Stimulated activated naive B cell treated with anti-CD40 and anti-IgM and Interleukin-4, amounts not matched to agents 10 μg/mL and 1 μg/mL and 100 μg/mL, for 72 hours (primary cell): ENCODE data around the gene HLA-DQA2.
A peak's percentile ranks its signal among the peaks of the same experiment; 100 is the strongest.
"Not testable (repeated sequence)": the region's sequence is repeated elsewhere in the genome, so short reads cannot be mapped to it uniquely, and the experiment has no call there.

Experiments
- ATAC-seq, 2 donors: fragments of 150-1000 bp; cut with Tn5 transposase; replicated peaks; 2 replicates each; pipeline ENCODE4 v1.10.0; 2021; ENCODE audit warnings: moderate library complexity in 1 of 2
- DNase-seq: peaks from one replicate; pipeline ENCODE4 v3.0.0; 2021
- H3K27ac Mint-ChIP-seq: one replicate; pipeline ENCODE4 v1.8.0; 2022; ENCODE audit warnings: mild to moderate bottlenecking, mixed read lengths
- H3K27me3 Mint-ChIP-seq, 2 donors: one replicate each; pipeline ENCODE4 v1.8.0; 2022; ENCODE audit warnings: mixed read lengths in 2 of 2
- H3K36me3 Mint-ChIP-seq, 2 donors: one replicate each; pipeline ENCODE4 v1.8.0; 2022; ENCODE audit warnings: mixed read lengths in 2 of 2, mild to moderate bottlenecking in 1 of 2
- H3K4me1 Mint-ChIP-seq, 2 donors: one replicate each; pipeline ENCODE4 v1.8.0; 2022; ENCODE audit warnings: mixed read lengths in 2 of 2, mild to moderate bottlenecking in 1 of 2
- H3K4me3 Mint-ChIP-seq, 2 donors: one replicate each; pipeline ENCODE4 v1.8.0; 2022; ENCODE audit warnings: mild to moderate bottlenecking in 2 of 2, mixed read lengths in 2 of 2, moderate library complexity in 1 of 2
- H3K9me3 Mint-ChIP-seq, 2 donors: one replicate each; pipeline ENCODE4 v1.8.0; 2022; ENCODE audit warnings: mixed read lengths in 2 of 2, mild to moderate bottlenecking in 1 of 2

The HLA-DQA2 gene

DNA sequence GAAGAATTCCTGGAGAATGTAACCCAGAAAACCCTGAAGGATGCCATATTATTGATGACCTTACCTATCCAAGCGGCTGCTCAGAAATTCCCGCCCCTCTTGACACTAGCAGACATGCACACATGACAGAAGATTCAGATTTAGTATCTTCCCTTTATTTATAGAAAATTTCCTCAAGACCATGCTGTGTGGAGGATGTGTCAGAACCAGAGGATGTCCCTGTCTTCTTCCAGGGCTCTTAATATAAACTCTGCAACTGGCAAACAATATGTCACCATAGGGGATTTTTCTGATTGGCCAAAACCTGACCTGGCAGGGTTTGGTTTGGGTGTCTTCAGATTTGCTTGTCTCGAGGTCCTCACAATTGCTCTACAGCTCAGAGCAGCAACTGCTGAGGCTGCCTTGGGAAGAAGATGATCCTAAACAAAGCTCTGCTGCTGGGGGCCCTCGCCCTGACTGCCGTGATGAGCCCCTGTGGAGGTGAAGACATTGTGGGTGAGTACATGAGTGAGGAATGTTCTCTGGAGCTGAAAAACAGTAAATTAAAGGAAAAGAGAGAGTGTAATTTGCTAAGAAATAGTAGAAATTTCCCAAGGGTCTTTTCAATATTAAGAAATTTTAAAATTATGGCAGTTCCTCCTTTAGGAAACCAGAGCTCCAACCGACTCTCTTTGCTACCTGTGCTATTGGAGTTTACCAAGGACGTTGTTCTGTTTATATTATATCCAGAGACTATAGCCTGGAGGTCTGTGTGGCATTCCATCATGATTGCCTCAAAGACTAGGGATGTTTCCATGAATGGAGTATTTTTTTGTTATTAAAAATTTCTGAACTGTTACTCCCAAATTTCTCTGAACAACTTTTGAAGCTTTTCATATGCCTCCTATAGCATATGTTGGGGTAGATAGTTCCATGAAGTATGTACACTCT is at the start of gene HLA-DQA2:
HLA-DQA2 (plus strand) TSS at position 361 of the 930 bp plus-strand sequence; CDS start at position 414, 53 bp downstream.
- ATAC-seq (peak in 1 of 2 donors; percentile 43), DNase-seq (no peak)
- Mint-ChIP-seq H3K9me3 (no peaks in the 10 kb centered on the region), H3K27me3 (peaks cover 28 to 56% of the 10 kb centered on the region in 2 donors), H3K4me1 (no peaks in the 10 kb centered on the region), H3K4me3 (peak within 1 kb of the TSS; percentile 29 to 34), H3K27ac (no peak within 1 kb of the TSS), H3K36me3 (no peaks in the 10 kb centered on the region)

DNA sequence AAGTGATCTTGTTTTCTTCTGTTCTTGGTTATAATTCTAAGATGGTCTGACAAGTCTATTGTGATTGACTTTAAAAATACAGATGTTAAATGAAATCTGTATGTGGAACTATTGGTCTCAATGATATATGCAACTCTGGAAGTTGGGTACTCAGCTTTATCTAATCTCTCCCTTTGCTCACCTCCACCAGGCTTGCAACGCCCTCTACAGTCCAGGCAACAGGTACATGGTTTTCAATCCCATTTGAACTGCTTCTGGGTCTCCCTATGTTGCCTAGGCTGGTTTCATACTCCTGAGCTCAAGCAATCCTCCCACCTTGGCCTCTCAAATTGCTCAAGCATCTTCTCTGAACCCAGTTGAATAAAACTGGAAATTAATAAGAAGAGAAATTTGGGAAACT is 49.2 kb upstream of the HLA-DQA2 start:
- H3K36me3 Mint-ChIP-seq, result no peaks in the 10 kb centered on the region
- H3K9me3 Mint-ChIP-seq, result peaks cover 0 to 4% of the 10 kb centered on the region in 2 donors
- DNase-seq, result peak; percentile 63
- H3K4me3 Mint-ChIP-seq, result no peak overlapping the region
- ATAC-seq, result peak; percentile 77 to 81
- no peaks in the 10 kb centered on the region for H3K27me3 Mint-ChIP-seq
- H3K4me1 Mint-ChIP-seq, result peaks cover 15 to 28% of the 10 kb centered on the region in 2 donors
- peak overlapping the region; percentile 42 for H3K27ac Mint-ChIP-seq

GRCh38 chr6:32697031-32697430 is 44.2 kb upstream of the HLA-DQA2 start:
- Mint-ChIP-seq H3K36me3 (no peaks in the 10 kb centered on the region), H3K4me1 (peaks cover 7 to 13% of the 10 kb centered on the region in 2 donors), H3K27ac (no peak overlapping the region), H3K9me3 (peaks cover 0 to 4% of the 10 kb centered on the region in 2 donors), H3K4me3 (no peak overlapping the region), H3K27me3 (peaks cover 0 to 7% of the 10 kb centered on the region in 2 donors)
- DNase-seq (no peak), ATAC-seq (no peak)

DNA sequence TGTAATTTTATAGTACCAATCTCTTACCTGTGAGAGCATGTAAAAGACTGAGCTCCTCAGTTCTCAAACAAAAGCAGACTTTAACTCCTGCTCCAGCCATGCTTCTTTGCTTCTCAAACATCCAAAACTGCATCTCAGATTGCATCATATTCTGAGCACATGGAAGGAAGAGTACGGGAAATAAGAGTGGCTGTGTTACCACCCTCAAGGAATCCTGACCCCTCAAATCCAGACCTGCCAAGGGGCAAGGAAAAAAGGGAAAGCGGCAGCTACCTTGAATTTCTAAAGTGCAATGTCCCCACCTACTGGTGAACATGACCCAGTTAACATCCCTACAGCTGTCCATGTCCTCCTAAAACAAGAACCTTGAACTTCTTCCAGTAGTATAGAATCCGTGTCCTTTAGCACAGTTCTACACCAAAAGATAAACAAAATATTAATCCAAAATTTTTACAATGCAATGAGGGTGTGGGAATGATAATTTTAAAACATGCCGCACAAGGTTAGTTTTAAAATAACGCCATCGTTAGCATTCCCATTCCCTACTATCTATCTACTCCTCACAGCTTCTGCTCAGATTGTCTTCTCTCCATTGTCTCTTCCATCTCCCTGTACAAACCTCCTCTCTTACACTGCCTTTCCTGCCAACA is 40.7 kb upstream of the HLA-DQA2 start:
- ATAC-seq (peak; percentile 83 to 86), DNase-seq (no peak)
- peaks cover 7 to 10% of the 10 kb centered on the region in 2 donors for H3K4me1 Mint-ChIP-seq
- peaks cover 0 to 1% of the 10 kb centered on the region in 2 donors for H3K36me3 Mint-ChIP-seq
- peak overlapping the region; percentile 7 to 44 for H3K4me3 Mint-ChIP-seq
- peaks cover 0 to 16% of the 10 kb centered on the region in 2 donors for H3K27me3 Mint-ChIP-seq
- H3K9me3 Mint-ChIP-seq, result peaks cover 2 to 4% of the 10 kb centered on the region in 2 donors
- peak overlapping the region; percentile 27 for H3K27ac Mint-ChIP-seq

DNA sequence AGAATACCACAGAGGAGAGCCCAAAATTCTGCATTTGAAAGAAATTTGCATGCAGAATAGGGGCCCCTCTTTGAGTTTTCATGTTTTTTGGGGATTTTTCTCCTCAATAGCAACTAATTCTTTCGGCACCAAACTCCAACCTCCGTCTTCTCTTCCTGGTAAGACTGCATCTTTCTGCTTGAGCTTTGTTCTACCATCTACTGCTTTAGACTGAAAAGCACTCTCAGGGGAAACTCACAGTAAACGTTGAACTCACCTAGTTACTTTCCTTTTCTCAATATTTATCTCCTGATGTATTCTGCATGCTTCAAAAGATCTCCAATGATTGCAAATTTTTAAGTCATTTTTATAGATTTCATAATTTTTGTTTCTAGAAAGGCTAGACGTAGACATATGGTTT is 37.8 kb upstream of the HLA-DQA2 start:
- Mint-ChIP-seq H3K9me3 (peaks cover 2 to 4% of the 10 kb centered on the region in 2 donors), H3K27ac (no peak overlapping the region), H3K27me3 (peaks cover 0 to 16% of the 10 kb centered on the region in 2 donors), H3K36me3 (peaks cover 0 to 1% of the 10 kb centered on the region in 2 donors), H3K4me3 (no peak overlapping the region), H3K4me1 (peaks cover 7 to 10% of the 10 kb centered on the region in 2 donors)
- ATAC-seq (no peak), DNase-seq (no peak)

GRCh38 chr6:32705164-32705563 is 36.0 kb upstream of the HLA-DQA2 start:
- DNase-seq, ATAC-seq, H3K4me3 Mint-ChIP-seq, H3K4me1 Mint-ChIP-seq, H3K36me3 Mint-ChIP-seq, H3K9me3 Mint-ChIP-seq: not testable (repeated sequence)
- Mint-ChIP-seq H3K27me3 (peaks cover 0 to 16% of the 10 kb centered on the region in 2 donors), H3K27ac (peak overlapping the region; percentile 65)

GRCh38 chr6:32709625-32710024 is 31.6 kb upstream of the HLA-DQA2 start:
- H3K4me1 Mint-ChIP-seq, result peaks cover 6 to 10% of the 10 kb centered on the region in 2 donors
- DNase-seq, result no peak
- peaks cover 2 to 4% of the 10 kb centered on the region in 2 donors for H3K9me3 Mint-ChIP-seq
- ATAC-seq, result no peak
- H3K27ac Mint-ChIP-seq, result no peak overlapping the region
- no peak overlapping the region for H3K4me3 Mint-ChIP-seq
- H3K27me3 Mint-ChIP-seq, result no peaks in the 10 kb centered on the region
- peaks cover 0 to 1% of the 10 kb centered on the region in 2 donors for H3K36me3 Mint-ChIP-seq

GRCh38 chr6:32713241-32713640 is 27.9 kb upstream of the HLA-DQA2 start:
- DNase-seq, result no peak

DNA sequence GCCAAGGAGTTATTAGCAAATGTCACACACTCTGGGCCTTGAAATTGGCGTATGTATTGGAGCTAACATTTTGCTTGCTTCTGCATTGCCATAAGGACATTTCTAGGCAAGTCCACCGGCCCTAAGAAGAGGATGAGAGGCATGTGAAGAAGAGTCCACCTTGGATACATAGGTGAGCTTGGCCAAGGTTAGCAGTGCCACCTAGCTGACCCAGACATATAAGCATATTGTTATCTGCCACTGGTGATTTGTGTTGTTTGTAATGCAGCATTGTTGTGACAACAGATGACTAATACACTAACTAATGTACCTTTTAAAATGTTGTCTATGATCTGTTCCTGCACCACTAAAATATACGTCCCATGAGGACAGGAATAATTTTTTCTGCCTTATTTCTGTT is 24.8 kb upstream of the HLA-DQA2 start:
- Mint-ChIP-seq H3K27ac (no peak overlapping the region), H3K27me3 (peaks cover 10 to 11% of the 10 kb centered on the region in 2 donors), H3K9me3 (peaks cover 0 to 3% of the 10 kb centered on the region in 2 donors), H3K36me3 (no peaks in the 10 kb centered on the region), H3K4me3 (no peak overlapping the region), H3K4me1 (peaks cover 7 to 16% of the 10 kb centered on the region in 2 donors)
- ATAC-seq, result no peak
- no peak for DNase-seq

More at GRCh38 chr6:32713241-32713640, 27.9 kb upstream of the HLA-DQA2 start:
- peaks cover 4 to 6% of the 10 kb centered on the region in 2 donors for H3K27me3 Mint-ChIP-seq
- ATAC-seq, result no peak
- no peak overlapping the region for H3K27ac Mint-ChIP-seq
- H3K9me3 Mint-ChIP-seq, result no peaks in the 10 kb centered on the region
- H3K4me3 Mint-ChIP-seq, result no peak overlapping the region
- H3K4me1 Mint-ChIP-seq, result peaks cover 4 to 10% of the 10 kb centered on the region in 2 donors
- no peaks in the 10 kb centered on the region for H3K36me3 Mint-ChIP-seq

GRCh38 chr6:32718879-32719278 is 22.3 kb upstream of the HLA-DQA2 start:
- Mint-ChIP-seq H3K27me3 (peaks cover 17 to 18% of the 10 kb centered on the region in 2 donors), H3K4me1 (peaks cover 3 to 7% of the 10 kb centered on the region in 2 donors), H3K27ac (no peak overlapping the region), H3K4me3 (no peak overlapping the region), H3K36me3 (no peaks in the 10 kb centered on the region), H3K9me3 (peaks cover 0 to 3% of the 10 kb centered on the region in 2 donors)
- ATAC-seq (peak; percentile 29 to 90), DNase-seq (peak; percentile 11)

DNA sequence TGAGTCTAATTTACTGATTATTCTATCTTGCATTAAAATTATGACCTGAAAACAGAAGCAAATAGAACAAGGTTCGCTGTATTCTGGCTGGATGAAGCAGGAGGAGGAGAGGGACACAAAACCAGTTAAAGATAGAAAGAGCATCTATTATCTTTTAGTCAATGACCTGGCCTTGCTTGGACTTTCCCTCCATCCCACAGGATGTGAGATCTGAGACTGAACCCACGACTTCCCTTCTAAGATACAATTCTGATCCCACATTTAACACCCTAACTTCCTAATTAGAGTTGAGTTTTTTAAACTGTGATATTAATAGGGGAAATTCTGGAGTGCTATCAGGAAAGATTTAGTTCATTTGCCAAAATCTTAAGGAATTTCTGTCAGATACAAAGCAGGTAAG is 3.1 kb upstream of the HLA-DQA2 start:
- Mint-ChIP-seq H3K36me3 (no peaks in the 10 kb centered on the region), H3K4me3 (no peak overlapping the region), H3K4me1 (no peaks in the 10 kb centered on the region), H3K27me3 (peaks cover 18 to 44% of the 10 kb centered on the region in 2 donors), H3K9me3 (no peaks in the 10 kb centered on the region), H3K27ac (no peak overlapping the region)
- DNase-seq (no peak), ATAC-seq (no peak)

- DNase-seq (no peak), ATAC-seq (no peak)
- peak overlapping the region in 1 of 2 donors; percentile 22 for H3K4me3 Mint-ChIP-seq
- H3K36me3 Mint-ChIP-seq, result no peaks in the 10 kb centered on the region
- H3K4me1 Mint-ChIP-seq, result no peaks in the 10 kb centered on the region
- no peak overlapping the region for H3K27ac Mint-ChIP-seq
- no peaks in the 10 kb centered on the region for H3K9me3 Mint-ChIP-seq
- H3K27me3 Mint-ChIP-seq, result peaks cover 28 to 56% of the 10 kb centered on the region in 2 donors
These were observed 1.2 kb downstream of the HLA-DQA2 start for GRCh38 chr6:32742374-32742773.

DNA sequence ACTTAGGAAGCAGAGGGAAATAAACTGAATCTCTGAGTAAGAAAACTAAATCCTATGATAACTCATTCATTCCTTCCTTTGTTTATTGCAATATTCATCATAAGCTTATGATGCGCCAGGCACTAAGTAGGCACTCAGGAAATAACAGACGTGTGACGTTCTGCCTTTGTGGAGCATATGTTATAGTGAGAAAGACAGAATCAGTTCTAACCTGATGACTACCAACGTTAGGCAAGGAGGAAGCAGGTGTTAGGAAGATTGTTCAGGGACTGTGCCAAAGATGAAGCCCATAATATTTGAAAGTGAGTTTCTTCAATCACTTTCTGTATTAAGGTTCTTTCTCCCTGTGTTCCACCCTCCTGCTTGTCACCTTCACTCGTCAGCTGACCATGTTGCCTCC is 3.6 kb downstream of the HLA-DQA2 start:
- DNase-seq (no peak), ATAC-seq (no peak)
- H3K36me3 Mint-ChIP-seq, result no peaks in the 10 kb centered on the region
- no peak overlapping the region for H3K4me3 Mint-ChIP-seq
- H3K4me1 Mint-ChIP-seq, result no peaks in the 10 kb centered on the region
- no peak overlapping the region for H3K27ac Mint-ChIP-seq
- peaks cover 27 to 39% of the 10 kb centered on the region in 2 donors for H3K27me3 Mint-ChIP-seq
- H3K9me3 Mint-ChIP-seq, result no peaks in the 10 kb centered on the region

DNA sequence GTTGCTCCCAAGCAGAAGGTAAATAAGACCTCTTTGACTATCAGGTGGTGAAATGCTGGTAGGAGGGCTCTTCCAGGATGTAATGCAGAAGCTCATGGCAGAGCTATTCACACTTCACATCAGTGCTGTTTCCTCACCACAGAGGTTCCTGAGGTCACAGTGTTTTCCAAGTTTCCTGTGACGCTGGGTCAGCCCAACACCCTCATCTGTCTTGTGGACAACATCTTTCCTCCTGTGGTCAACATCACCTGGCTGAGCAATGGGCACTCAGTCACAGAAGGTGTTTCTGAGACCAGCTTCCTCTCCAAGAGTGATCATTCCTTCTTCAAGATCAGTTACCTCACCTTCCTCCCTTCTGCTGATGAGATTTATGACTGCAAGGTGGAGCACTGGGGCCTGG is 4.5 kb downstream of the HLA-DQA2 start:
- not testable (repeated sequence) for H3K4me1 Mint-ChIP-seq, H3K9me3 Mint-ChIP-seq, ATAC-seq, DNase-seq, H3K27ac Mint-ChIP-seq, H3K36me3 Mint-ChIP-seq
- peaks cover 27 to 38% of the 10 kb centered on the region in 2 donors for H3K27me3 Mint-ChIP-seq
- H3K4me3 Mint-ChIP-seq, result peak overlapping the region in 1 of 2 donors; percentile 11
